ENCODE results near the gene PDE1C.
A peak's percentile ranks its signal among the peaks of the same experiment; 100 is the strongest.

Gene PDE1C

DNA sequence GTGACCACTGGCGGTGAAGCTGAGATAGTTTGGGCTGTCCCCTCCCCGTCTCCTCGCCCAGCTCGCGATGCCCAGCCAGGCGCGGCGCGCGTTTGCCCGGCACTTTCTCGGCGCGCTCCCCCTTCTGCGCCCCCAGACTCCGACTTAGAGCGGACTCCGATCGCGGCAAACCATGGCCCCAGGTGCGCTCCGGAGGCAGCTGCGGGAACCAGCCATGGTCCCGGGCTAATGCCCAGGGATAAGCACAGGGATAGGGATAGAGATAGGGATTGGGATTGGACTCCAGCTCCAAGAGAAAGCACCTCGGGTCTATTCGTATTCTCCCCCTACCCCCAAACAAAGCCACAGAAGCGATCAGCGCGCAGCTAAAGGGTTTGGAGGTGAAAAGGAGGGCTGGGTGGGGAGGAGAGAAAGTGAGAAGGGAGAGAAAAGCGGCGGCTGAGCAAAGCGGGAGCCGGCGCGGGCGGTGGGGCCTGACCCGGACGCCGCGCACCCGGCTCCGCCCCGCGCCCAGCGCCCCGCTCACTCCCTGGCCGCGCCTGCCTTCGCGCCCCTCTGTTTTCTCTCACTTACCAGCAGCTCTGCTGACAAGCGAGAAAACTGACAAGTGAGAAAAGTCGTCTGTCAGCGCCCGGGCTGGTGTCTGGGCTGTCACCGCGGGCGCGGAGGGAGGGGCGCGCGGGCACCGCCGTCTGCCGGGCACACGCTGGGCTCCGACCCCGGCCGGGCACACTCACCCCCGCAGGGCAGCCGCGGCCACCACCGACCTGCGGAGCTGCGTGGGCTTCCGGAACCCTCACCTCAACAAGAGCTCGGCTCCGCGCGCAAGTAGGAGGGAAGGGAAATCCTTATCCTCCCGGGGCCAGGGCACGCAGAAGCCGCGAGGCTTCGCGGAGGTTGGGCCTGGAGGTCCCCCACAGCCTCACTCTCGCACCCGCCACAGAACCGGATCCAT is at the start of gene PDE1C:
TSS of gene PDE1C (minus strand) at position 2 of the 955 bp plus-strand sequence.
- DNase-seq (ENCODE audit: low spot score): no peak
- Histone ChIP-seq H3K4me3 (peak within 1 kb of the TSS; percentile 75), H3K27ac (peak within 1 kb of the TSS in 1 of 2 donors; percentile 29)
- no peak for TF ChIP-seq CTCF (IDR thresholded peaks at IDR 0.05)

DNA sequence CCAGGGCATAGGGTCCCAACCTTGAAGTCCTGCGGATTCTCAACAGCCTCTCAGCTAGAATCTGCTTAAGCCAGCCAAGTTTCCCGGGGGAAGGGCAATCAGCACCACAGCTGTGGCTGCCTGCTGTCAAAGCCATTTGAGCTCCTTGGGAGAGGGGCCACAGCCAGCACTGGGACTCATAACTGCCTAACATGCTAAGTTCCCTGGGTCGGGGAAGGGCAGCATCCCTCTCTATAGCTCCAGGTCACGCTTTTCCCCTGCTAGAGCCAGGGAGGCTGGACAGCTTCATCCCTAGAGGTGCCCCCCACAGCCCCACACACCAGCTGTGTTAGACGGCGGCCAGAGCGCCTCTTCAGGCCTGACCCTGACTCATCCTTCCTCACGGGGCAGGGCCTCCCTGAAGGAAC is 49.6 kb upstream of the PDE1C start:
- no peak overlapping the region for H3K4me3 ChIP-seq
- TF ChIP-seq CTCF (IDR thresholded peaks at IDR 0.05): no peak
- H3K27ac ChIP-seq: no peak overlapping the region
- no peak for DNase-seq (ENCODE audit: low spot score)

GRCh38 chr7:32117837-32118236 is 47.6 kb upstream of the PDE1C start:
- DNase-seq (ENCODE audit: low spot score): no peak
- no peak overlapping the region for H3K27ac ChIP-seq
- H3K4me3 ChIP-seq: no peak overlapping the region
- no peak for TF ChIP-seq CTCF (IDR thresholded peaks at IDR 0.05)

GRCh38 chr7:32116436-32116835 is 46.2 kb upstream of the PDE1C start:
- TF ChIP-seq CTCF (IDR thresholded peaks at IDR 0.05): no peak
- Histone ChIP-seq H3K27ac (no peak overlapping the region), H3K4me3 (no peak overlapping the region)
- no peak for DNase-seq (ENCODE audit: low spot score)

DNA sequence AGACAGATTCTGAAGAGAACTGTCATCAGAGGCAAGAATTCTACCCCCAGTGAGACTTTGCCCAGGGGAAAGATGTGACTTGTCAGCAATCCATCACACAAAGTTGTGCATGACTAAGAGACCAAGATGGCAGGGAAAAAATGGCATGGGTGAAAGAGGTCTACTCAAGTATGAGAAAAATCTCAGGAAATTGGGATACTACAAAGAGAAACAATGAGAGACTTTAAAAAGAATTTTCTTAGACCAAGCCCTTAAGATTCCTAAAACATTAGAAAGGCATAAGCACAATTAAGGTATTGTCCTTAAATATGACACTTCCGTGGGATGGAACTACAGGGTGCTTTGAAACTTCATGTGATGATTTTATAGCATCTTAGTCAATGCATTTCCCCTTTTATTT is 45.6 kb upstream of the PDE1C start:
- Histone ChIP-seq H3K27ac (no peak overlapping the region), H3K4me3 (no peak overlapping the region)
- no peak for DNase-seq (ENCODE audit: low spot score)
- no peak for TF ChIP-seq CTCF (IDR thresholded peaks at IDR 0.05)

DNA sequence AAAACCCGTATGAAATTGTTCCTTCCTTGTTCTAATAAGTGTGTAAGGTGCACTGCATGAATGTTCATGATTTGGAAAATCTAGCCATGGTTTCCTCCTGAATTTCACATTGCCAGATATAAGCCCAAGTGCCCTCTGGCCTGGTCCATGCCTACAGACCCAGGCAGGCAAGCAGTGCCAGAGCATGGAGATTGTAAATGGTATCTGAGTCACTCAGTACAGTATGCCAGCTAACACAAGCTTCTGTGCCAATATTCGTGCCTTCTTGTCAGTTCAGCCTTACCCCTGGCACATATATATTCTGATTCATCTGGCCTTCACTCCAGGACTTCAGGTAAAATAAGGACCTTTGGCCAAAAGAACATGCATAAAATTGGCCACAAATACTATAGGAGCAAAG is 38.4 kb upstream of the PDE1C start:
- TF ChIP-seq CTCF (IDR thresholded peaks at IDR 0.05): no peak
- no peak overlapping the region for H3K4me3 ChIP-seq
- no peak overlapping the region for H3K27ac ChIP-seq
- no peak for DNase-seq (ENCODE audit: low spot score)

GRCh38 chr7:32104766-32105165 is 34.6 kb upstream of the PDE1C start:
- DNase-seq (ENCODE audit: low spot score): no peak
- H3K27ac ChIP-seq: no peak overlapping the region

More at GRCh38 chr7:32104766-32105165, 34.6 kb upstream of the PDE1C start:
- TF ChIP-seq CTCF (IDR thresholded peaks at IDR 0.05): no peak
- no peak overlapping the region for H3K4me3 ChIP-seq
